Colon (tissue), 2 donors: Measurements from ENCODE around the gene MBOAT2.
"Not testable (repeated sequence)": the region's sequence is repeated elsewhere in the genome, so short reads cannot be mapped to it uniquely, and the experiment has no call there.

Source experiments
- FAIRE-seq: peaks from 2 replicates; lab custom pipeline; 2012; peaks lifted over from hg19 to GRCh38; lab: Jason Lieb, UNC
- donor health status: control.
- donor health status: control.

MBOAT2 gene

GRCh38 chr2:9003616-9004337, at the start of gene MBOAT2:
MBOAT2 (minus strand) TSS chr2:9003684; CDS start chr2:9003614, 70 bp downstream.
- FAIRE-seq, result no peak

- FAIRE-seq, result no peak
These were observed 49.5 kb upstream of the MBOAT2 start for GRCh38 chr2:9052821-9053533.

- not testable (repeated sequence) for FAIRE-seq
These were observed 48.0 kb upstream of the MBOAT2 start for GRCh38 chr2:9051451-9051850.

GRCh38 chr2:9050122-9050809, 46.8 kb upstream of the MBOAT2 start:
- no peak for FAIRE-seq

GRCh38 chr2:9045595-9045994, 42.1 kb upstream of the MBOAT2 start:
- FAIRE-seq, result no peak

GRCh38 chr2:9043491-9043890, 40.0 kb upstream of the MBOAT2 start:
- FAIRE-seq, result not testable (repeated sequence)

- FAIRE-seq, result no peak
These were observed 33.7 kb upstream of the MBOAT2 start for GRCh38 chr2:9037166-9037565.

- FAIRE-seq, result no peak
These were observed 30.1 kb upstream of the MBOAT2 start for GRCh38 chr2:9033385-9034168.

GRCh38 chr2:9032536-9033255, 29.2 kb upstream of the MBOAT2 start:
- FAIRE-seq, result no peak

GRCh38 chr2:9032121-9032520, 28.6 kb upstream of the MBOAT2 start:
- FAIRE-seq, result no peak

GRCh38 chr2:9031246-9031645, 27.8 kb upstream of the MBOAT2 start:
- no peak for FAIRE-seq

GRCh38 chr2:9030841-9031240, 27.4 kb upstream of the MBOAT2 start:
- FAIRE-seq, result no peak

- no peak for FAIRE-seq
These were observed 26.7 kb upstream of the MBOAT2 start for GRCh38 chr2:9030190-9030589.

- no peak for FAIRE-seq
These were observed 26.2 kb upstream of the MBOAT2 start for GRCh38 chr2:9029721-9030120.

- FAIRE-seq, result no peak
These were observed 24.4 kb upstream of the MBOAT2 start for GRCh38 chr2:9027884-9028283.

GRCh38 chr2:9025746-9026145, 22.3 kb upstream of the MBOAT2 start:
- no peak for FAIRE-seq

GRCh38 chr2:9024575-9024974, 21.1 kb upstream of the MBOAT2 start:
- no peak for FAIRE-seq

- FAIRE-seq, result no peak
These were observed 18.2 kb upstream of the MBOAT2 start for GRCh38 chr2:9021563-9022211.

GRCh38 chr2:9020267-9020666, 16.8 kb upstream of the MBOAT2 start:
- no peak for FAIRE-seq

- FAIRE-seq, result no peak
These were observed 15.1 kb upstream of the MBOAT2 start for GRCh38 chr2:9018534-9018933.

GRCh38 chr2:9018109-9018508, 14.6 kb upstream of the MBOAT2 start:
- no peak for FAIRE-seq
